Uterus (tissue), 2 donors: ENCODE data around the gene CCSER1.

Experiments
- CTCF ChIP-seq, 4 experiments: fragments of 200-600 bp in 2 of 4; fragments of 450-650 bp in 2 of 4; sonication (generic) in 2 of 4; IDR thresholded peaks; one replicate each; pipeline ENCODE4 v1.5.1; 2016 to 2019; ENCODE audit warnings: antibody characterized with exemption in 4 of 4, mild to moderate bottlenecking in 2 of 4, moderate library complexity in 1 of 4
- POLR2A ChIP-seq, 2 donors: fragments of 450-650 bp; IDR thresholded peaks; one replicate each; pipeline ENCODE4 v1.6.1; 2016; ENCODE audit warnings: antibody characterized with exemption in 2 of 2, mild to moderate bottlenecking in 1 of 2, moderate library complexity in 1 of 2

DNA sequence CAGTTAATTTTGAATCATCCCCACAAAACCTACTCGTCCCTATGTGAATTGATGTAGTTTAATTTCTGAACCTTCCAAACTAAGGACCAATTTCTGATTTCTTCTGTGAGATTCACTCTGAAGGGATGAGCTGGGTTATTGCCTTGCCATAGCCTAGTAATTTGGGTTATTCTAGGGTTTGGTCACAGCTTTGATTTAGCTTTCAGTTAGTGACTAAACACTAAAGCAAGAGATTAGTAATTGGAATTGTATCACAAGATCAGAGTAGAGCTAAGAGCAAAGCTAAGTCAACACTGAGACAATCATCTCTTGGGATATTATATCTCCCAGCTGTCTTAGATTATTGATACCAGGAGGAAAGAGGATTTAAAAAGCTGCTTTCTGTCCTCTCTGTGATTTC, 588.0 kb downstream of the CCSER1 start:
- TF ChIP-seq POLR2A (IDR thresholded peaks at IDR 0.05) (no peak), CTCF (IDR thresholded peaks at IDR 0.05) (no peak)
